Chondrocyte (in vitro differentiated cells): ENCODE data around the gene CAMKMT. TPM values are rescaled to one million over a fixed set of nuclear protein-coding genes. Genes with fewer than 3 reads are reported as not detected.

Experiments
- DNase-seq: peaks from one replicate; pipeline ENCODE4 v3.0.0; 2021; ENCODE audit warnings: mixed read lengths, low spot score
- H3K27ac Mint-ChIP-seq: one replicate; pipeline ENCODE4 v1.8.0; 2021; ENCODE audit warnings: mild to moderate bottlenecking, moderate library complexity, mixed read lengths; ENCODE audit not compliant: unreplicated experiment
- H3K27me3 Mint-ChIP-seq: 2 replicates; pipeline ENCODE4 v1.8.0; 2021; ENCODE audit warnings: low read depth, mixed read lengths
- H3K36me3 Mint-ChIP-seq: 2 replicates; pipeline ENCODE4 v1.8.0; 2021; ENCODE audit warnings: low read depth, mixed read lengths
- H3K4me1 Mint-ChIP-seq: 2 replicates; pipeline ENCODE4 v1.8.0; 2021; ENCODE audit warnings: low read depth, mild to moderate bottlenecking, mixed read lengths
- H3K4me3 Mint-ChIP-seq: one replicate; pipeline ENCODE4 v1.8.0; 2021; ENCODE audit warnings: mild to moderate bottlenecking, moderate library complexity, mixed read lengths; ENCODE audit not compliant: unreplicated experiment
- H3K9me3 Mint-ChIP-seq: 2 replicates; pipeline ENCODE4 v1.8.0; 2021; ENCODE audit warnings: low read depth, mixed read lengths
- total RNA-seq: library from RNA; stranded (reverse); gene quantifications from 3 replicates; pipeline ENCODE4 v1.2.1, GENCODE V29; 2021
- TF ChIP-seq, protein P1 (sequence below): fragments of 200-600 bp; sonication (generic); IDR thresholded peaks from 2 replicates; pipeline ENCODE4 v1.5.0; 2021; ENCODE audit warnings: antibody characterized with exemption, mild to moderate bottlenecking, moderate library complexity

Gene CAMKMT
- total RNA-seq, 1 donor from 2014 or later, result 6.5 TPM

DNA sequence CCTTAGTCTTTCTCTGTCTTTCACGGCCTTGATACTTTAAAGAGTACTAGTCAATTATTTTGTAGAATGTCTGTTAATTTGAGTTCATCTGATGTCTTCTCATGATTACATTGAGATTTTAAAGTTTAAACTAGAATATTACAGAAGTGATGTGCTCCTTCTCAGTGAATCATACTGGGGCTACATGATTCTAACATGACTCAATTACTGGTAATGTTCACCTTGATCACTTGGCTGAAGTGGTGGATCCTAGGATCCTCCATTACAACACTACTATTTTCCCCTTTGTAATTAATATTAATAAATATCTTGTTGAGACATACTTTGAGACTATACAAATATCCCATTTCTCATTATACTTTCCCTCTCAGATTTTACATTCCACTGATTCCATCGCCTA is 148.5 kb downstream of the CAMKMT start:
- Mint-ChIP-seq H3K27me3 (no peaks in the 10 kb centered on the region), H3K9me3 (no peaks in the 10 kb centered on the region), H3K27ac (no peak overlapping the region), H3K36me3 (no peaks in the 10 kb centered on the region), H3K4me3 (no peak overlapping the region), H3K4me1 (no peaks in the 10 kb centered on the region)
- TF ChIP-seq, protein P1, sequence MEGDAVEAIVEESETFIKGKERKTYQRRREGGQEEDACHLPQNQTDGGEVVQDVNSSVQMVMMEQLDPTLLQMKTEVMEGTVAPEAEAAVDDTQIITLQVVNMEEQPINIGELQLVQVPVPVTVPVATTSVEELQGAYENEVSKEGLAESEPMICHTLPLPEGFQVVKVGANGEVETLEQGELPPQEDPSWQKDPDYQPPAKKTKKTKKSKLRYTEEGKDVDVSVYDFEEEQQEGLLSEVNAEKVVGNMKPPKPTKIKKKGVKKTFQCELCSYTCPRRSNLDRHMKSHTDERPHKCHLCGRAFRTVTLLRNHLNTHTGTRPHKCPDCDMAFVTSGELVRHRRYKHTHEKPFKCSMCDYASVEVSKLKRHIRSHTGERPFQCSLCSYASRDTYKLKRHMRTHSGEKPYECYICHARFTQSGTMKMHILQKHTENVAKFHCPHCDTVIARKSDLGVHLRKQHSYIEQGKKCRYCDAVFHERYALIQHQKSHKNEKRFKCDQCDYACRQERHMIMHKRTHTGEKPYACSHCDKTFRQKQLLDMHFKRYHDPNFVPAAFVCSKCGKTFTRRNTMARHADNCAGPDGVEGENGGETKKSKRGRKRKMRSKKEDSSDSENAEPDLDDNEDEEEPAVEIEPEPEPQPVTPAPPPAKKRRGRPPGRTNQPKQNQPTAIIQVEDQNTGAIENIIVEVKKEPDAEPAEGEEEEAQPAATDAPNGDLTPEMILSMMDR, result no peak
- DNase-seq, result no peak

DNA sequence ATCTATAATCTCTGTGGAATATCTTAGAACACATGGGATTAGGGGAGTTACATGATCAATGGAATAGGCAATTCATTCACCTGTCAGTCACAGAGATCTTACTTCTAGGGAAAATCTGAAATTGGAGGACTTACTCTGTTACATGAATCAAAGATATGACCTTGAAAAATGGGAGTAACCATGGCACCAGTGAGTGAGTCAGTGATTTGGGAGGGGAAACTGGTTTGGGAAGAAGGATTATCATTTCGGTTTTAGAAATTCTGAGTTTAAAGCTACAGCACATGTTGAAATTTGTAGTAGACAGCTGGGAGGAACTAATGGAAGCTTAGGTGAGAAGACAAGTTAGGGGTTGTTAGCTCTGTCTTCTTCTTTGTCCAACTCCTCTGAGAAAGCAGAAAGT is 153.7 kb downstream of the CAMKMT start:
- Mint-ChIP-seq H3K4me3 (no peak overlapping the region), H3K4me1 (no peaks in the 10 kb centered on the region), H3K36me3 (no peaks in the 10 kb centered on the region), H3K27me3 (no peaks in the 10 kb centered on the region), H3K27ac (no peak overlapping the region), H3K9me3 (no peaks in the 10 kb centered on the region)
- DNase-seq, result no peak
- TF ChIP-seq, protein P1, result no peak

DNA sequence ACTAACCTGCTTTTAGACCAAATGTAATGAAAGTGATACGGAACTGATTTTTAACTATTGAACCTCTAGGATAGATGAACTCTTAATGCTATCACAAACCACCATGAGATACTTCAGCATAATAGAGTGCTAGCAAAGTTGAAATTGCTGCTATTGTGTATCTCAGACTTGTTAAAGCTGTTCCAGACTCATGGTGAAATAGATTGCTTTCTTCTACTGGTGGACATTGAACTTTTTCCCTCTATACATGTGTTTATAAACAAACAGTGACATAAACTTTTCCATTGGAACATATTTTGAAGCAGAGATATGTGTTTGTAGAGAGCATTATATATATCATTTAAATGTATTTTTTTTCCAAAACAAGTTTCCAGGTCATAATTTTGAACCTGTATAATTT is 157.3 kb downstream of the CAMKMT start:
- H3K27ac Mint-ChIP-seq, result no peak overlapping the region
- no peaks in the 10 kb centered on the region for H3K27me3 Mint-ChIP-seq

DNA sequence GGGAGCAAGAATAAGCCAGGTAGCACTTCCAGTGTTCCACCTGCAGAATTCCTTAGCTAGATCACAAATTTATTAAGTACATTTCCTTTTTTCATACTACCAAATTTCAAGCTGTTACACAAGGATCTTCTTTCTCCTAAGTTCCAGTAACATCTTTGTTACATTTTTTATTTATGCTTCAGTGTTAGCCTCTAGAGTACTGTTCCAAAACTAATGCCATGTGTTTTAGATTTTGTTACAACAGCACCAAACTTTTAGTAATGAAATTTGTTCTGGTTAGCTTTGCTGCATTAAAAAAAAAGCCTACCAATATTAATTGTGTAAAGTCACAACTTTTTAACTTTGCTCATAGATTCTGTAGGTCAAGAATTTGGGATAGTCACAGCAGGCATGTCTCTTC is 161.1 kb downstream of the CAMKMT start:
- no peak for DNase-seq
- Mint-ChIP-seq H3K27me3 (no peaks in the 10 kb centered on the region), H3K4me3 (no peak overlapping the region), H3K27ac (no peak overlapping the region), H3K36me3 (peaks cover 7% of the 10 kb centered on the region), H3K9me3 (peaks cover 16% of the 10 kb centered on the region), H3K4me1 (no peaks in the 10 kb centered on the region)
- TF ChIP-seq, protein P1, result no peak

More for the DNA sequence above, 157.3 kb downstream of the CAMKMT start:
- Mint-ChIP-seq H3K9me3 (peaks cover 16% of the 10 kb centered on the region), H3K36me3 (peaks cover 7% of the 10 kb centered on the region), H3K4me1 (no peaks in the 10 kb centered on the region), H3K4me3 (no peak overlapping the region)
- DNase-seq, result no peak
- TF ChIP-seq, protein P1, result no peak

DNA sequence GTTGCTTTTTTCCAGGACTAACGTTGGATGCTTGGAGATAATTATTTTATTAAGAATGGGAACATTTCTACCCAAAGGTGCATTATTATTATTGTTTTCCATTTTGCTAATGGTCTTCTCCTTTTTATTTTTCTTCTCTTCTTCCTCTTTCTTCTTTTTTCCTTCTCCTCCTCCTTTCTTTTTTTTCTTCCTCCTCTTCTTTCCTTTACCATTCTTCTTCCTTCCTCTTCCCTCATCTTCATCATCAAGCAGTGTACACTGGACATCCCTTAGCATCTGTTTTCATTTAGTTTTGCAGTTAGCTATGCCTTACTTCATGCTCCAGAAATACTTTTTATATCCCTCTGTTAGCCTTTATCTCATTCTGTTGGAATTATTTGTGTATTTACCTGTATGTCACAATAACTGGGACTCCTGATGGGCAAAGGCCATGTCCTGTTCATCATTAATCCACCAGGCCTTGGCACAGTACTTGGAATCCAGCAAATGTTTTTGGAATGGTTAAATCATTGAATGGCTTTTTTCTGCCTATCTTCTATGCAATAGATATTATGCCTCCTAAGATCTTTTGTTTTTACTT is 162.7 kb downstream of the CAMKMT start:
- H3K4me1 Mint-ChIP-seq, result peaks cover 6% of the 10 kb centered on the region
- no peak overlapping the region for H3K4me3 Mint-ChIP-seq
- DNase-seq, result no peak

More for the DNA sequence above, 162.7 kb downstream of the CAMKMT start:
- Mint-ChIP-seq H3K27ac (no peak overlapping the region), H3K27me3 (no peaks in the 10 kb centered on the region), H3K9me3 (peaks cover 16% of the 10 kb centered on the region), H3K36me3 (peaks cover 7% of the 10 kb centered on the region)
- TF ChIP-seq, protein P1, result no peak
